PC-9 (cell line): ENCODE data around the gene LTC4S. TPM values are rescaled to one million over a fixed set of nuclear protein-coding genes. Genes with fewer than 3 reads are reported as not detected.

Source experiments
- BruUV-seq: library from RNA; stranded (reverse); fragments of 400-500 nt; replicated peaks from 2 replicates; lab custom pipeline; 2021; lab: Mats Ljungman, UMichigan
- CTCF ChIA-PET: fragments of 300-600 bp; sonication (Branson Sonifier 250); formaldehyde crosslinking; loops from one replicate; lab custom pipeline; 2022; ENCODE audit warnings: antibody characterized with exemption; lab: Charles Lee
- POLR2A ChIA-PET: fragments of 300-600 bp; sonication (Branson Sonifier 250); formaldehyde crosslinking; loops from one replicate; lab custom pipeline; 2022; ENCODE audit warnings: antibody characterized with exemption; ENCODE audit not compliant: unreplicated experiment; lab: Charles Lee
- DNase-seq, 2 experiments: peaks; one replicate each; pipeline versions ENCODE4 v3.0.0 to v3.0.0-alpha.2; 2015 to 2022; ENCODE audit warnings: mixed read lengths in 1 of 2
- H2AFZ ChIP-seq: fragments of 200-600 bp; sonication (generic); 2 replicates; pipeline ENCODE4 v1.8.1; 2017; ENCODE audit warnings: antibody characterized with exemption
- H3F3A ChIP-seq: fragments of 200-600 bp; sonication (generic); 2 replicates; pipeline ENCODE4 v1.8.1; 2017; ENCODE audit warnings: antibody characterized with exemption, mild to moderate bottlenecking, low read depth; ENCODE audit not compliant: insufficient read depth
- H3K27ac ChIP-seq: fragments of 200-600 bp; sonication (generic); 2 replicates; pipeline ENCODE4 v1.6.1; 2016; ENCODE audit warnings: mixed run types
- H3K27me3 ChIP-seq: fragments of 200-600 bp; sonication (generic); 2 replicates; pipeline ENCODE4 v1.6.1; 2016; ENCODE audit warnings: low read depth, mixed run types; ENCODE audit not compliant: insufficient read depth
- H3K36me3 ChIP-seq: fragments of 200-600 bp; sonication (generic); 2 replicates; pipeline ENCODE4 v1.6.1; 2016; ENCODE audit warnings: low read depth, mixed run types
- H3K4me1 ChIP-seq: fragments of 200-600 bp; sonication (generic); replicated peaks from 2 replicates; pipeline ENCODE4 v1.6.1; 2016; ENCODE audit warnings: mixed run types; ENCODE audit not compliant: insufficient read depth
- H3K4me2 ChIP-seq: fragments of 200-600 bp; sonication (generic); 2 replicates; pipeline ENCODE4 v1.6.1; 2017; ENCODE audit warnings: mixed run types
- H3K4me3 ChIP-seq: fragments of 200-600 bp; sonication (generic); 2 replicates; pipeline ENCODE4 v1.6.1; 2016; ENCODE audit warnings: mixed run types
- H3K79me2 ChIP-seq: fragments of 200-600 bp; sonication (generic); 2 replicates; pipeline ENCODE4 v1.6.1; 2017; ENCODE audit warnings: low read depth, mixed run types
- H3K9me2 ChIP-seq: fragments of 200-600 bp; sonication (generic); 2 replicates; pipeline ENCODE4 v1.8.1; 2017; ENCODE audit warnings: mild to moderate bottlenecking; ENCODE audit not compliant: insufficient read depth
- H3K9me3 ChIP-seq: fragments of 200-600 bp; sonication (generic); 2 replicates; pipeline ENCODE4 v1.8.1; 2016; ENCODE audit warnings: low read depth; ENCODE audit not compliant: insufficient read depth
- H4K20me1 ChIP-seq: fragments of 200-600 bp; sonication (generic); 2 replicates; pipeline ENCODE4 v1.8.1; 2017; ENCODE audit not compliant: insufficient read depth
- CTCF ChIP-seq: fragments of 200-600 bp; sonication (generic); conservative IDR thresholded peaks from 2 replicates; pipeline ENCODE4 v1.6.1; 2017; ENCODE audit warnings: mixed run types, antibody characterized with exemption, mild to moderate bottlenecking, moderate library complexity
- EZH2 ChIP-seq: fragments of 200-600 bp; sonication (generic); IDR thresholded peaks from 2 replicates; pipeline ENCODE4 v1.8.0; 2017; ENCODE audit warnings: antibody characterized with exemption, low read depth
- intact Hi-C: fragments of 100-400 bp; cut with micrococcal nuclease; formaldehyde crosslinking; loops from one replicate; pipeline ENCODE4 v1.10.0; 2022; ENCODE audit not compliant: unreplicated experiment
- total RNA-seq: library from RNA; stranded (reverse); gene quantifications from 2 replicates; pipeline ENCODE4 v1.2.3, GENCODE V29; 2021

LTC4S gene
- total RNA-seq, 1 experiment from 2014 or later: 9.7 TPM

DNA sequence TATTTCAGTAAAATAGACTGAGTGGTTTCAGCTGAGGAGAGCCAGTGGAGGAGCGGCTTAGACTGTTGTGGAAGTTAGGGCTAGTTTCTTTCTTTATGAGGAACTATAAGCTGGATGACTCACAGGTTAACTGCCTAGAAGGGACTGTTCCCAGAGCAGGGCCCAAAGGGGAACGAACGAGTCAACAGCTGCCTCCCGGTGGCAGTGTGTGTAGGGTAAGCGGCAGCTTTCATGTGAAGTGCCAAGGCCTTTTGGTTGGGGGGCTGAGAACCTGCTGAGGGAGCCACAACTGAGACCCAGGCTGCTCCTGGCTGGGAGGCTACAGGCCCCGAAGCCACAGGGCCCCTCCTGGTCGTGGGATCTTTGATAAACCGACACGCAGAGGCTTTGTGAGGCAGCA lies 33.9 kb downstream of the LTC4S start:
- Histone ChIP-seq H3K4me1 (peaks cover 29% of the 10 kb centered on the region), H3K27ac (peak overlapping the region; percentile 28; the same call in 1 of the 2 replicates), H3K4me3 (no peak overlapping the region), H3K36me3 (peaks cover 88% of the 10 kb centered on the region), H3F3A (peaks cover 97% of the 10 kb centered on the region), H3K79me2 (peaks cover 87% of the 10 kb centered on the region), H3K27me3 (no peaks in the 10 kb centered on the region), H3K9me3 (no peaks in the 10 kb centered on the region), H3K4me2 (no peak overlapping the region), H2AFZ (no peak overlapping the region), H3K9me2 (no peaks in the 10 kb centered on the region), H4K20me1 (peaks cover 98% of the 10 kb centered on the region)
- no peak for DNase-seq
- no TSS peak for BruUV-seq
- ChIA-PET POLR2A (interaction anchor here (0.5 kb wide), 1 partner anchor 24 kb away, joined by 3 read pairs; no protein-coding TSS in a partner anchor), CTCF (no interaction called here)
- intact Hi-C loops: no loop called here
- TF ChIP-seq EZH2: no peak
- TF ChIP-seq CTCF: no peak

GRCh38 chr5:179828756-179829421 lies 35.1 kb downstream of the LTC4S start:
- no TSS peak for BruUV-seq
- H3K4me3 ChIP-seq: no peak overlapping the region
- peaks cover 90% of the 10 kb centered on the region for H3K36me3 ChIP-seq
- H3K79me2 ChIP-seq: peaks cover 81% of the 10 kb centered on the region
- peaks cover 18% of the 10 kb centered on the region for H3K4me1 ChIP-seq
- peak overlapping the region; percentile 43; the same call in 1 of the 2 replicates for H3K27ac ChIP-seq
- H3K4me2 ChIP-seq: no peak overlapping the region
- no peaks in the 10 kb centered on the region for H3K9me2 ChIP-seq
- CTCF ChIA-PET: interaction anchor here (0.9 kb wide), 1 partner anchor 72 kb away, joined by 4 read pairs; no protein-coding TSS in a partner anchor
- no peak for DNase-seq
- intact Hi-C loops: no loop called here
- peaks cover 99% of the 10 kb centered on the region for H3F3A ChIP-seq
- peaks cover 98% of the 10 kb centered on the region for H4K20me1 ChIP-seq
- POLR2A ChIA-PET: no interaction called here
- TF ChIP-seq EZH2: no peak
- TF ChIP-seq CTCF: no peak
- no peaks in the 10 kb centered on the region for H3K27me3 ChIP-seq
- H3K9me3 ChIP-seq: no peaks in the 10 kb centered on the region
- no peak overlapping the region for H2AFZ ChIP-seq

DNA sequence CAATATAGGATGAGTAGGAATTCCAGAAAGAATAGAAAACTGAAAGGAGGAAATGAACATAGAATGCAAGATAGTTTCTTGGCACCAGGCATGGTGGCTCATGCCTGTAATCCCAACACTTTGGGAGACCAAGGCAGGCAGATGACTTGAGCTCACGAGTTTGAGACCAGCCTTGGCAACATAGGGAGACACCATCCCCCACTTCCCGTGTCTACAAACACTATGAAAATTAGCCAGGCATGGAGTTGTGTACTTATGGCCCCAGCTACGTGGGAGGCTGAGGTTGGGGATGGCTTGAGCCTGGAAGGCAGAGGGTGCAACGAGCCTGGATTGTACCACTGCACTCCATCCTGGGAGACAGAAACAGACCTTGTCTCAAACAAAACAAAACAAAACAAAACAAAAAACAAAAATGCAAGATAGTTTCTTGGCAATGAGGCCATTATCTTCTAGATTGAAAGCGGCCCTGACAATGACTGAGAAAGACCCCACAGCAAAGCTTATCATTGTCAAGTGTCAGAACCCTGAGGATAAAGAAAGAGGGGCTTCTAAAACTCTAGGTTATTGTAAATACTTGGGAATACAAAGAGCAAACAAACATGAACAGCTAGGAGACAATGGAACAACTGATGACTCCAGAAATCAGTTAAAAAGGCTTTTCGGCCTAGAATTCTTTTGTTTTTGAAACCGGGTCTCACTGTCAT lies 36.1 kb downstream of the LTC4S start:
- Histone ChIP-seq H3K9me2 (no peaks in the 10 kb centered on the region), H3K9me3 (no peaks in the 10 kb centered on the region), H3K36me3 (peaks cover 82% of the 10 kb centered on the region), H3K79me2 (peaks cover 71% of the 10 kb centered on the region), H3K27me3 (no peaks in the 10 kb centered on the region), H3K4me2 (no peak overlapping the region), H3K27ac (peak overlapping the region; percentile 19; the same call in 1 of the 2 replicates), H4K20me1 (peaks cover 88% of the 10 kb centered on the region), H3K4me3 (no peak overlapping the region), H3K4me1 (peaks cover 8% of the 10 kb centered on the region; the same call in 1 of the 2 replicates), H3F3A (peaks cover 92% of the 10 kb centered on the region), H2AFZ (no peak overlapping the region)
- TF ChIP-seq EZH2 (no peak), CTCF (no peak)
- DNase-seq: no peak
- POLR2A ChIA-PET: interaction anchor here (0.7 kb wide), 1 partner anchor 93 kb away, joined by 6 read pairs; no protein-coding TSS in a partner anchor
- CTCF ChIA-PET: no interaction called here
- BruUV-seq: no TSS peak
- intact Hi-C loops: no loop called here
